ENCODE data around the gene ADAMTSL1. TPM values are rescaled to one million over a fixed set of nuclear protein-coding genes. Genes with fewer than 3 reads are reported as not detected.
"Not testable (repeated sequence)": the region's sequence is repeated elsewhere in the genome, so short reads cannot be mapped to it uniquely, and the experiment has no call there.

The ADAMTSL1 gene
- polyA plus RNA-seq, 10 donors: 10.8 to 27.8 (median 16.3) TPM

GRCh38 chr9:18861609-18862544 lies 387.9 kb downstream of the ADAMTSL1 start:
- peak; percentile 78 to 96 (median 86) for DNase-seq

GRCh38 chr9:18863791-18864190 lies 389.8 kb downstream of the ADAMTSL1 start:
- peak; percentile 39 to 75 (median 55) for DNase-seq

GRCh38 chr9:18864516-18864915 lies 390.6 kb downstream of the ADAMTSL1 start:
- DNase-seq: peak in 1 of 3 donors; percentile 25

GRCh38 chr9:18865542-18865941 lies 391.6 kb downstream of the ADAMTSL1 start:
- no peak for DNase-seq

- DNase-seq: no peak
Observed at GRCh38 chr9:18866121-18866831, 392.3 kb downstream of the ADAMTSL1 start.

- DNase-seq: no peak
Observed at GRCh38 chr9:18869725-18870124, 395.8 kb downstream of the ADAMTSL1 start.

GRCh38 chr9:18874069-18874468 lies 400.1 kb downstream of the ADAMTSL1 start:
- DNase-seq: no peak

GRCh38 chr9:18874990-18875389 lies 401.0 kb downstream of the ADAMTSL1 start:
- DNase-seq: not testable (repeated sequence)

- DNase-seq: no peak
Observed at GRCh38 chr9:18877984-18878383, 404.0 kb downstream of the ADAMTSL1 start.

- DNase-seq: peak in 1 of 3 donors; percentile 48
Observed at GRCh38 chr9:18881758-18882157, 407.8 kb downstream of the ADAMTSL1 start.

GRCh38 chr9:18887546-18887945 lies 413.6 kb downstream of the ADAMTSL1 start:
- DNase-seq: no peak

- no peak for DNase-seq
Observed at GRCh38 chr9:18888290-18888689, 414.3 kb downstream of the ADAMTSL1 start.

- DNase-seq: no peak
Observed at GRCh38 chr9:18889550-18889949, 415.6 kb downstream of the ADAMTSL1 start.

GRCh38 chr9:18890372-18890771 lies 416.4 kb downstream of the ADAMTSL1 start:
- DNase-seq: peak; percentile 27 to 48 (median 36)

GRCh38 chr9:18891946-18892670 lies 418.2 kb downstream of the ADAMTSL1 start:
- DNase-seq: no peak

GRCh38 chr9:18893046-18893445 lies 419.1 kb downstream of the ADAMTSL1 start:
- DNase-seq: no peak

- DNase-seq: no peak
Observed at GRCh38 chr9:18893491-18893890, 419.5 kb downstream of the ADAMTSL1 start.

GRCh38 chr9:18896004-18896403 lies 422.1 kb downstream of the ADAMTSL1 start:
- DNase-seq: no peak

- no peak for DNase-seq
Observed at GRCh38 chr9:18896531-18897179, 422.7 kb downstream of the ADAMTSL1 start.

- no peak for DNase-seq
Observed at GRCh38 chr9:18903450-18903849, 429.5 kb downstream of the ADAMTSL1 start.
